GM08714 (cell line): ENCODE measurements around the gene SOCS3.
"Not testable (repeated sequence)": the region's sequence is repeated elsewhere in the genome, so short reads cannot be mapped to it uniquely, and the experiment has no call there.

Experiments
- H3K4me3 ChIP-seq: fragments of 200-500 bp; sonication (Bioruptor generic); 2 replicates; pipeline ENCODE4 v1.5.1; 2014; ENCODE audit warnings: mild to moderate bottlenecking, low read length, inconsistent platforms
- ZNF274 ChIP-seq: IDR thresholded peaks from 2 replicates; pipeline ENCODE4 v1.6.1; 2012; ENCODE audit warnings: mild to moderate bottlenecking, low read depth, low read length

SOCS3 gene

GRCh38 chr17:78313735-78314648, 45.9 kb downstream of the SOCS3 start:
- TF ChIP-seq ZNF274: no peak
- peak overlapping the region; percentile 18; the same call in 1 of the 2 replicates for H3K4me3 ChIP-seq

- not testable (repeated sequence) for H3K4me3 ChIP-seq
These were observed 50.1 kb downstream of the SOCS3 start for GRCh38 chr17:78309659-78310255.

GRCh38 chr17:78307887-78308638, 51.8 kb downstream of the SOCS3 start:
- TF ChIP-seq ZNF274: no peak

GRCh38 chr17:78306913-78307312, 53.0 kb downstream of the SOCS3 start:
- no peak for TF ChIP-seq ZNF274
- no peak overlapping the region for H3K4me3 ChIP-seq

More at GRCh38 chr17:78307887-78308638, 51.8 kb downstream of the SOCS3 start:
- H3K4me3 ChIP-seq: no peak overlapping the region
